ENCODE results near the gene HOXB5.

The HOXB5 gene

DNA sequence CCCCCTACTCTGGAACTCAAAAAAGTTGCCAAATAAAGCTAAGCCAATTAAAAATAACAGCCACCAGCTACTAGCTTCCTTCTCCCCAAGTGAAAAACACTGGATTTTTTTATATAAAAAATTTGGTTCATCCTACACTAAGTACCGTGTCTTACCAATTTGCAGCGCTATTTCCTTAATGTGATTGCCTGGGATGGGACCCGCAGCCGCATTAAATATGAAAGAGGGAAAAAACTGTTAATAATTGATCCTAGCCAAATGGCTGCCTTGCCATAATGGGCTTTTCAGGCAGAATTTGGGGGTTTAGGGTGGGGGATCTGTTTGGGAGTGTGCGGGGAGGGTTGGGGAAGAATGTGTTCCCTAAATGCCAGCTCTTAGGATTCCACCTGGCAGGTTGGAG lies 30.5 kb upstream of the HOXB5 start:
- DNase-seq (ENCODE audit: low read depth): no peak
- no peak overlapping the region for H3K4me3 ChIP-seq (ENCODE audit: low read depth, low read length)
- TF ChIP-seq, protein P1, sequence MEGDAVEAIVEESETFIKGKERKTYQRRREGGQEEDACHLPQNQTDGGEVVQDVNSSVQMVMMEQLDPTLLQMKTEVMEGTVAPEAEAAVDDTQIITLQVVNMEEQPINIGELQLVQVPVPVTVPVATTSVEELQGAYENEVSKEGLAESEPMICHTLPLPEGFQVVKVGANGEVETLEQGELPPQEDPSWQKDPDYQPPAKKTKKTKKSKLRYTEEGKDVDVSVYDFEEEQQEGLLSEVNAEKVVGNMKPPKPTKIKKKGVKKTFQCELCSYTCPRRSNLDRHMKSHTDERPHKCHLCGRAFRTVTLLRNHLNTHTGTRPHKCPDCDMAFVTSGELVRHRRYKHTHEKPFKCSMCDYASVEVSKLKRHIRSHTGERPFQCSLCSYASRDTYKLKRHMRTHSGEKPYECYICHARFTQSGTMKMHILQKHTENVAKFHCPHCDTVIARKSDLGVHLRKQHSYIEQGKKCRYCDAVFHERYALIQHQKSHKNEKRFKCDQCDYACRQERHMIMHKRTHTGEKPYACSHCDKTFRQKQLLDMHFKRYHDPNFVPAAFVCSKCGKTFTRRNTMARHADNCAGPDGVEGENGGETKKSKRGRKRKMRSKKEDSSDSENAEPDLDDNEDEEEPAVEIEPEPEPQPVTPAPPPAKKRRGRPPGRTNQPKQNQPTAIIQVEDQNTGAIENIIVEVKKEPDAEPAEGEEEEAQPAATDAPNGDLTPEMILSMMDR (conservative IDR thresholded peaks at IDR 0.05; ENCODE audit: low read depth, low read length): no peak

DNA sequence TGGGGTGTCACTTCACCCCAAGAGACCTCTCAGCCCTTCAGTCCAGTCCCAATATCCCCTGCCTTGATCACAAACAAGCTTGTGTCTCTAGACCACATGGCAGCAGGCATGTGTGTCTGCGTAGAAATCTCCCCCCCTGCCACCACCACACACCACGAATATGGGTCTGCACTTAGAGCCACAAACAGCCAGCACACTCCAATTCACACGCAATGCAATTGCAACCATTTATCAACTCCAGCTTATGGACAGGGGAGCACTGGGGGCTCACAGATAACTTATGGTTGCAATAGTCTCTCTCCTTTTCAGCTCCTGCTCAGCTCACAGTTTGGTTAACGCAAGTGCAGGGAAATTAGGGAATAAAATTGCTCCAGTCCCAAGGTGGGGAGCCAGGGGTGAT lies 30.0 kb upstream of the HOXB5 start:
- no peak overlapping the region for H3K4me3 ChIP-seq (ENCODE audit: low read depth, low read length)
- TF ChIP-seq, protein P1 (conservative IDR thresholded peaks at IDR 0.05; ENCODE audit: low read depth, low read length): no peak
- no peak for DNase-seq (ENCODE audit: low read depth)

DNA sequence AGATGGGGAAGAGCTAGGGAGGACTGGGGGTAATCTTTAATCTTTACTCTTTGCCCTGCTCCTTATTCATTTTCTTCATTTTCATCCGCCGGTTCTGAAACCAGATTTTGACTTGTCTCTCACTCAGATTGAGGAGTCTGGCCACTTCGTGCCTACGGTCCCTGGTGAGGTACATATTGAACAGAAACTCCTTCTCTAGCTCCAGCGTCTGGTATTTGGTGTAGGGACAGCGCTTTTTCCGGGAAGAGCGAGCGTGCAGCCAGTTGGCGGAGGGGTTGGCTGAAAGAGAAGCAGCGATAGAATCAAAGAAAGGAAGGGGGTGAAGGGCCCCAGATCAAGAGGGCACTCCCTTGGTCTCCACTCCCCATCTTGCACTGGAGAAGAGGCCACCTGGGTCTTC lies 29.3 kb upstream of the HOXB5 start:
- DNase-seq (ENCODE audit: low read depth): no peak
- TF ChIP-seq, protein P1 (conservative IDR thresholded peaks at IDR 0.05; ENCODE audit: low read depth, low read length): no peak
- no peak overlapping the region for H3K4me3 ChIP-seq (ENCODE audit: low read depth, low read length)

- TF ChIP-seq, protein P1 (conservative IDR thresholded peaks at IDR 0.05; ENCODE audit: low read depth, low read length): no peak
- no peak overlapping the region for H3K4me3 ChIP-seq (ENCODE audit: low read depth, low read length)
- DNase-seq (ENCODE audit: low read depth): no peak
These were observed 28.1 kb upstream of the HOXB5 start for GRCh38 chr17:48621410-48622392.

- TF ChIP-seq, protein P1 (conservative IDR thresholded peaks at IDR 0.05; ENCODE audit: low read depth, low read length): no peak
- DNase-seq (ENCODE audit: low read depth): no peak
These were observed 27.0 kb upstream of the HOXB5 start for GRCh38 chr17:48620461-48621139.

DNA sequence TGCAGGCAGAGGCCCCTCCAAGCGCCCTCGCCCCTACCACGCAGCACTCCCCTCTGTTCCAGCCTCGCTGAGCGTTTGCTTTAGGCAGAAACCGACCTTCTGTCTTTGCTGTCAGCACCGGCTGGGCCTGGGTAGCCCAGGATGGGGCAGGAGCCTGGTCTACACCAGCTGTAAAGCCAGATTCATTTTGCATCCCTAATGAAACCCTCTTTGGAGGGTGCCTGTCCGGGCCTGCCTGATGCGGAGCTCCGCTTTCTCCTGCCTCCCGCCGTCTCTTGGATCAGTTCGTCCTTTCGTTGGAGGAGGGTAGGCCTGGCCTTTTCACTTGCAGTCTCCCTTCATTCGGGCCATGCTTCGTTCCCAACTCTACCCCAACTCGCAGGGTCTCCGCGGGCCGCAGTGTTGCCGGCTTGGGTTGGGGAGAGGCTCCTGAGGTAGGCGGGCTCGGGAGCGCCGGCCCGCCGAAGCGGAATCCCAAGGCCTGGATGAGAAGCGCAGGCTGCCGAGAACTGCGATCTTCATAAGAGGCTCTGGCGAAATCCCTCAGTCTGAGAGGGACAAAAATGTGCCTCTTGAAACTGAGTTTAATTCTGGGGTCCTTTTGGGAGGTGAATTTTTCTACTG lies 26.4 kb upstream of the HOXB5 start:
- no peak overlapping the region for H3K4me3 ChIP-seq (ENCODE audit: low read depth, low read length)
- DNase-seq (ENCODE audit: low read depth): no peak
- TF ChIP-seq, protein P1 (conservative IDR thresholded peaks at IDR 0.05; ENCODE audit: low read depth, low read length): no peak

More at GRCh38 chr17:48620461-48621139, 27.0 kb upstream of the HOXB5 start:
- H3K4me3 ChIP-seq (ENCODE audit: low read depth, low read length): no peak overlapping the region

Measured in choroid plexus epithelial cell (primary cell).